Measurements from ENCODE around the gene NCOA3. TPM values are rescaled to one million over a fixed set of nuclear protein-coding genes. Genes with fewer than 3 reads are reported as not detected.
"Not testable (repeated sequence)": the region's sequence is repeated elsewhere in the genome, so short reads cannot be mapped to it uniquely, and the experiment has no call there.

The NCOA3 gene
- total and polyA plus RNA-seq, 2 experiments from 2014 or later = 6.7 to 16.2 TPM

DNA sequence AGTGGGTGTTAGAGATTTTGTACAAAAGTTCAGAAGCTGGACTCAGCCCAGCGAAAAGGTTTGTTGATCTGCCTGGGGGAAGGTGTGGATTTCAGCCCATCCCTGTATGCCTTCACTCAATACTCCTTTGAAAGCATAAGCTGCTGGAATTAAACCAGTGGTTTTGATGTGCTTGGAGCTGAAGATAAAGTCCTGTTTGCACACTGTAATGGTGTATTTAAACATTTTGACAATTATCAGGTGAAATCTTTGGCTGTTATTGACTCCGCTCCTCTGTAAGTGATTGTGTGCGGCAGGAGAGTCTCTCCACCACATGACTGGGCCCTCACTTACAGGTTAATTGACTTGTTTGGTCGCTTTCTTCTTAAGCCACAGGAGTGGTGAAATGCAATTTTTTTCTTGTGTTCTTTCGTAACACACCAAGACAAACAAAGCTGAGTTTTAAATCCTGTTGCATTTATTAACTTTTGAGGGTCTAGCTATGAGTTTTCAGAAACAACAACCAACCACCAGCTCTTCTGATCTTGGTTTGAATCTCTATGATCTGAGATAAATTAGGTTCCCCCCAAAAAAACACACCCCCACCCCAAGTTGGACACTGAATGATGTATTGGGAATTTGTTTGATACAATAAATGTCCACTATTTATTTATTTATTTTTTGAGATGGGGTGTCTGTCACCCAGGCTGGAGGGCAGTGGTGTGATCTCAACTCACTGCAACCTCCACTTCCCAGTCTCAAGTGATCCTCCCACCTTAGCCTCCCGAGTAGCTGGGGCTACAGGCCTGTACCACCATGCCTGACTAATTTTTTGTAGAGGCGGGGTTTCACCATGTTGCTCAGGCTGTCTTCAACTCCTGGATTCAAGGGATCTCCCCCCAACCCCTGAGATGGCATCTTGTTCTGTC lies 46.3 kb upstream of the NCOA3 start:
- H3K9me3 ChIP-seq (ENCODE audit: low read depth) = no peaks in the 10 kb centered on the region
- TF ChIP-seq, protein P1, sequence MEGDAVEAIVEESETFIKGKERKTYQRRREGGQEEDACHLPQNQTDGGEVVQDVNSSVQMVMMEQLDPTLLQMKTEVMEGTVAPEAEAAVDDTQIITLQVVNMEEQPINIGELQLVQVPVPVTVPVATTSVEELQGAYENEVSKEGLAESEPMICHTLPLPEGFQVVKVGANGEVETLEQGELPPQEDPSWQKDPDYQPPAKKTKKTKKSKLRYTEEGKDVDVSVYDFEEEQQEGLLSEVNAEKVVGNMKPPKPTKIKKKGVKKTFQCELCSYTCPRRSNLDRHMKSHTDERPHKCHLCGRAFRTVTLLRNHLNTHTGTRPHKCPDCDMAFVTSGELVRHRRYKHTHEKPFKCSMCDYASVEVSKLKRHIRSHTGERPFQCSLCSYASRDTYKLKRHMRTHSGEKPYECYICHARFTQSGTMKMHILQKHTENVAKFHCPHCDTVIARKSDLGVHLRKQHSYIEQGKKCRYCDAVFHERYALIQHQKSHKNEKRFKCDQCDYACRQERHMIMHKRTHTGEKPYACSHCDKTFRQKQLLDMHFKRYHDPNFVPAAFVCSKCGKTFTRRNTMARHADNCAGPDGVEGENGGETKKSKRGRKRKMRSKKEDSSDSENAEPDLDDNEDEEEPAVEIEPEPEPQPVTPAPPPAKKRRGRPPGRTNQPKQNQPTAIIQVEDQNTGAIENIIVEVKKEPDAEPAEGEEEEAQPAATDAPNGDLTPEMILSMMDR (IDR thresholded peaks at IDR 0.05; ENCODE audit: low read depth, low read length) = no peak
- H3K4me1 ChIP-seq (ENCODE audit: low read depth) = no peaks in the 10 kb centered on the region
- DNase-seq (ENCODE audit: low read depth in 1 of 2, low spot score in 1 of 2) = peak in 1 of 2 donors; percentile 36
- H3K4me3 ChIP-seq = no peak overlapping the region
- no peak overlapping the region for H3K27ac ChIP-seq
- H3K36me3 ChIP-seq = no peaks in the 10 kb centered on the region
- no peaks in the 10 kb centered on the region for H3K27me3 ChIP-seq

DNA sequence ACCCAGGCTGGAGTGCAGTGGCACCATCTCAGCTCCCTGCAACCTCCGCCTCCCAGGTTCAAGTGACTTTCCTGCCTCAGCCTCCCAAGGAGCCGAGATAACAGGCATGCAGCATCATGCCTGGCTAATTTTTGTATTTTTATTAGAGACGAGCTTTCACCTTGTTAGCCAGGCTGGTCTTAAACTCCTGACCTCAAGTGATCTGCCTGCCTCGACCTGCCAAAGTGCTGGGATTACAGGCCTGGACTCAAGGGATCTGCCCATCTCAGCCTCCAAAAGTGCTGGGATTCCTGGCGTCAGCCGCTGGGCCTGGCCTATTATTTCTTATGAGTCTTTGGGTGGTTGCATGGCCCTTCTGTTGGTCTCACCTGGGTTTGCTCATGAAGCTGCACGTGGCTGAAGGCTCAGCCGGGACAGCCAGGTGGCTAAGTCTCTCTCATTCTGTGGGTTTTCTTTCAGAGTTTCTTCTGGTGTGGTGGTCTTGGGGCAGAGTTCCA lies 45.6 kb upstream of the NCOA3 start:
- Histone ChIP-seq H3K4me3 (no peak overlapping the region), H3K36me3 (no peaks in the 10 kb centered on the region), H3K27ac (no peak overlapping the region), H3K9me3 (ENCODE audit: low read depth) (no peaks in the 10 kb centered on the region), H3K4me1 (ENCODE audit: low read depth) (no peaks in the 10 kb centered on the region), H3K27me3 (no peaks in the 10 kb centered on the region)
- no peak for DNase-seq (ENCODE audit: low read depth in 1 of 2, low spot score in 1 of 2)
- TF ChIP-seq, protein P1 (IDR thresholded peaks at IDR 0.05; ENCODE audit: low read depth, low read length) = no peak

DNA sequence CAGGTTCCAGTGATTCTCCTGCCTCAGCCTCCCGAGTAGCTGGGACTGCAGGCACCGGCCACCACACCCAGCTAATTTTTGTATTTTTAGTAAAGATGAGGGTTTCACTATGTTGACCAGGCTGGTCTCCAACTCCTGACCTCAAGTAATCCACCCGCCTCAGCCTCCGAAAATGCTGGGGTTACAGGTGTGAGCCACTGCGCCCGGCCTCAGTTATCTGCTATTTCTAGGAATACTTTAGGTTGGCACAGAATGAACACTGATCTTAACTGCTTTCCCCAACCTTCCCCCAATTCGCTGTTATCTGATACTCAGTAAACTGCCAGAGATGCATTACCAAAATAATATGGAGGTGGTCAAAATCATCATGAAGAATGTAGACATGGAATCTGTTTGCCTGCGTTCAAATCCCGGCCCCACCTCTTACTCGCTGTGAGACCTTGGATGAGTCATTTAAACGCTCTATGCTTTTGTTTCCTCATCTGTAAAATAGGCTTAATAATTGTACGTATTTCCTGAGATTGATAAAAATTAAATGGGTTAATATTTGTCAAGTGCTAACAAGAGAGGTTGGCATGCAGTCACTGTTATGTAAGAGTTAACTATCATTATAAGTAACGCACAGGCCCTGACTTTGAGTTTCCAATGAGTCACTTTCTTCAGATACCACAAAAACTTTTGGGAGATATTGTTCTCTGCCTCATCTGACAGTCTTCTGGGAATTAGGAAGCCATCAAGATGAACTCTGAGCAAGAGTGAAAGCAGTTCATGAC lies 44.5 kb upstream of the NCOA3 start:
- Histone ChIP-seq H3K27ac (no peak overlapping the region), H3K4me1 (ENCODE audit: low read depth) (no peaks in the 10 kb centered on the region), H3K9me3 (ENCODE audit: low read depth) (no peaks in the 10 kb centered on the region), H3K27me3 (no peaks in the 10 kb centered on the region), H3K4me3 (no peak overlapping the region), H3K36me3 (no peaks in the 10 kb centered on the region)
- DNase-seq (ENCODE audit: low read depth in 1 of 2, low spot score in 1 of 2) = peak in 1 of 2 donors; percentile 68
- TF ChIP-seq, protein P1 (IDR thresholded peaks at IDR 0.05; ENCODE audit: low read depth, low read length) = no peak

DNA sequence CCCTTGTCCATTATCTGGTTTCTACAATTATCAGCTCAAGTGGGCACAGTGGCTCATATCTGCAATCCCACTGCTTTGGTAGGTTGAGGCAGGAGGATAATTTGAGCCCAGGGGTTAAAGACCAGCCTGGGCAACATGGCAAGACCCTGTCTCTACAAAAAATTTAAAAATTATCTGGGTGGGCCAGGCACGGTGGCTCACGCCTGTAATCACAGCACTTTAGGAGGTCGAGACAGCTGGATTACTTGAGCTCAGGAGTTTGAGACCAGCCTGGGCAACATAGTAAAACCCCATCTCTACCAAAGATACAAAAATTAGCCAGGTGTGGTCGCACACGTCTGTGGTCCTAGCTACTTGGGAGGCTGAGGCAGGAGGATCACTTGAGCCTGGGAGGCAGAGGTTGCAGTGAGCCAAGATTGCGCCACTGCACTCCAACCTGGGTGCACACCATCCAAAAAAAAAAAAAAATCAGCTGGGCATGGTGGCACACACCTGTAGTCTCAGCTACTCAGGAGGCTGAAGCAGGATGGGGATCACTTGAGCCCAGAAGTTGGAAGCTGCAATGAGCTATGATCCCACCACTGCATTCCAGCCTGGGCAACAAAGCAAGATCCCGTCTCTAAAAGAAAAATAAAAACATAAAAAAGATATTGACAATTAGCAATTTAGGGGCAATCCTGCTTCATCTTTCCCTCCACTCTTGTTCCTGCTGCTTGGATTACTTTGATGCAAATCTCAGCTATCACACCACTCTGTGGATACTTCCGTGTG lies 43.2 kb upstream of the NCOA3 start:
- H3K27ac ChIP-seq; H3K9me3 ChIP-seq (ENCODE audit: low read depth); H3K4me1 ChIP-seq (ENCODE audit: low read depth); H3K36me3 ChIP-seq; H3K27me3 ChIP-seq; H3K4me3 ChIP-seq; DNase-seq (ENCODE audit: low read depth in 1 of 2, low spot score in 1 of 2): not testable (repeated sequence)

DNA sequence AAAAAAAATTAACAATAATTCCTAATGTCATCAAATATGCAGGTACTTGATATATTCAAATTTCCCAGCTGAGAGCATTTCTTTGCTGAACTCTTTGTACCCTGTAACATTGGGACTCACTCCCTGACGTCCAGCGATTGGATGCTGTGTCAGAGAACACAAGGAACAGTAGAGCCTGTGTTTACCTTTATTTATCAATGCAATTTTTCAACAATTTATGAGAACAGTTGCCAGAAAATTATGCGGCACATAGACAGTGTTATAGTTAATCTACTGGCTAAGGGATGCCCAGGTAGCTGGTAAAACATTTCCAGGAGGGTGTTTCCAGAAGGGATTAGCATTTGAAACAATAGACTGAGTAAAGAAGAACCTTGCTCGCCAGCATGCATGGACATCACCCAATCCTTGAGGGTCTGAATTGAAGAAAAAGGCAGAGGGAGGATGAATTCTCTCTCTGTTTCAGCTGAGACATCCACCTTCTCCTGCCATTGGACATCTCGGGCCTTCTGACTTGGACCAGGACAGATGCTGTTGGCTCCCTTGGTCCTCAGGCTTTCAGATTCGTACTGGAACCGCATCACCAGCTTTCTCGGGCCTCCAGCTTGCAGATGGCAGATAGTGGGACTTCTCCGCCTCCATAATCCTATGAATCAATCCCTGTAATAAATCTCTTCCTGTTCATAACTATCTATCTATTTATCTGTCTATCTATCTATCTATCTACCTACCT lies 42.2 kb upstream of the NCOA3 start:
- Histone ChIP-seq H3K9me3 (ENCODE audit: low read depth) (no peaks in the 10 kb centered on the region), H3K4me3 (no peak overlapping the region), H3K27me3 (no peaks in the 10 kb centered on the region), H3K36me3 (no peaks in the 10 kb centered on the region), H3K27ac (no peak overlapping the region), H3K4me1 (ENCODE audit: low read depth) (no peaks in the 10 kb centered on the region)
- TF ChIP-seq, protein P1 (IDR thresholded peaks at IDR 0.05; ENCODE audit: low read depth, low read length) = no peak
- no peak for DNase-seq (ENCODE audit: low read depth in 1 of 2, low spot score in 1 of 2)

DNA sequence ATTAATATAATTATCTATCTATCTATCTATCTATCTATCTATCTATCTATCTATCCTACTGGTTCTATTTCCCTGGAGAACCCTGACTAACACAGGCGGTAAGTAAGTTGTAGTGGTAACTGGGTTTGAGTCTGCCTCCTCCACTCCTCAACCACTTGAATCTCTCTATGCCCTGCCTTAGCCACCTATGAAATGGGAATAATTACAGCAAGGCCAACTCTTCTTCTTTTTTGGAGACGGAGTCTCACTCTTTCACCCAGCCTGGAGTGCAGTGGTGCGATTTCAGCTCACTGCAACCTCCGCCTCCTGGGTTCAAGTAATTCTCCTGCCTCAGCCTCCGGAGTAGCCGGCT lies 41.0 kb upstream of the NCOA3 start:
- DNase-seq (ENCODE audit: low read depth in 1 of 2, low spot score in 1 of 2); H3K4me3 ChIP-seq; H3K27ac ChIP-seq; H3K27me3 ChIP-seq; H3K4me1 ChIP-seq (ENCODE audit: low read depth); H3K9me3 ChIP-seq (ENCODE audit: low read depth); H3K36me3 ChIP-seq: not testable (repeated sequence)

Measured in cardiac muscle cell (in vitro differentiated cells and primary cell).